Naive B cell (primary cell): ENCODE results near the gene PCED1A. TPM values are rescaled to one million over a fixed set of nuclear protein-coding genes. Genes with fewer than 3 reads are reported as not detected.

ENCODE experiments used
- ATAC-seq, 2 donors: fragments of 150-1000 bp; cut with Tn5 transposase; 2 replicates each; pipeline ENCODE4 v1.10.0; 2021; ENCODE audit warnings: low read depth in 2 of 2, mild to moderate bottlenecking in 2 of 2, moderate library complexity in 2 of 2
- DNase-seq: peaks from one replicate; pipeline ENCODE4 v3.0.0; 2022
- H3K27ac Mint-ChIP-seq, 6 donors: one replicate each; pipeline ENCODE4 v1.8.0; 2020 to 2022; ENCODE audit warnings: mild to moderate bottlenecking in 6 of 6, mixed read lengths in 6 of 6, moderate library complexity in 5 of 6, inconsistent platforms in 2 of 6
- H3K27me3 Mint-ChIP-seq, 3 donors: one replicate each; pipeline ENCODE4 v1.8.0; 2021 to 2022; ENCODE audit warnings: mixed read lengths in 3 of 3, mild to moderate bottlenecking in 1 of 3
- H3K36me3 Mint-ChIP-seq, 2 donors: one replicate each; pipeline ENCODE4 v1.8.0; 2020 to 2022; ENCODE audit warnings: mixed read lengths in 2 of 2, inconsistent platforms in 1 of 2, mild to moderate bottlenecking in 1 of 2
- H3K4me1 Mint-ChIP-seq, 3 donors: one replicate each; pipeline ENCODE4 v1.8.0; 2020 to 2022; ENCODE audit warnings: mixed read lengths in 3 of 3, inconsistent platforms in 1 of 3, mild to moderate bottlenecking in 1 of 3, moderate library complexity in 1 of 3
- H3K4me3 Mint-ChIP-seq, 8 donors: one replicate each; pipeline ENCODE4 v1.8.0; 2020 to 2022; ENCODE audit warnings: mild to moderate bottlenecking in 8 of 8, mixed read lengths in 8 of 8, moderate library complexity in 8 of 8, inconsistent platforms in 2 of 8
- H3K9me3 Mint-ChIP-seq, 7 donors: one replicate each; pipeline ENCODE4 v1.8.0; 2020 to 2022; ENCODE audit warnings: mixed read lengths in 7 of 7, mild to moderate bottlenecking in 5 of 7, inconsistent platforms in 2 of 7, moderate library complexity in 1 of 7
- polyA plus RNA-seq, 6 donors: library from polyadenylated mRNA; unstranded; fragments of 300-500 nt; fragmentation: Illumina TruSeq; gene quantifications; one replicate each; pipeline ENCODE4 v1.2.3, GENCODE V29; 2021; ENCODE audit warnings: low read depth in 6 of 6

PCED1A gene
- polyA plus RNA-seq, 6 donors from 2014 or later = 16.6 to 38.4 (median 22.5) TPM

DNA sequence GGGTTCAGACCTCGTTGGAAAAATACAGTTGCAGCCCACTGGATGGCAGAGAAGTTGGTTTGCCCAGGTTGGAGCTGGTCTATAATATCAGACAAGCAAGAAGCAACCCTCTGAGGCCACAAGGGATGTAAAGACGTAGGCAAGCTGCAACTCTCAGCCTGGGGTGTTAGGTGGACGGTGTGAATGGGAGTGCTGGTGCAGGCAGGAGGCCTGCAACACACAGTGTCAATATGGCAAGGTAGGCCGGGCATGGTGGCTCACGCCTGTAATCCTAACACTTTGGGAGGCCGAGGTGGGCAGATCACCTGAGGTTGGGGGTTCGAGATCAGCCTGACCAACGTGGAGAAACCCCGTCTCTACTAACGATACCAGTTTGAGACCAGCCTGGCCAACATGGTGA lies 10.6 kb upstream of the PCED1A start:
- Mint-ChIP-seq H3K27me3 (no peaks in the 10 kb centered on the region), H3K9me3 (no peaks in the 10 kb centered on the region), H3K36me3 (no peaks in the 10 kb centered on the region), H3K4me3 (no peak overlapping the region), H3K4me1 (peaks cover 16 to 20% (median 17%) of the 10 kb centered on the region in 3 donors), H3K27ac (peak overlapping the region in 2 of 6 donors; percentile 33 to 67)
- DNase-seq = no peak
- ATAC-seq = no peak

DNA sequence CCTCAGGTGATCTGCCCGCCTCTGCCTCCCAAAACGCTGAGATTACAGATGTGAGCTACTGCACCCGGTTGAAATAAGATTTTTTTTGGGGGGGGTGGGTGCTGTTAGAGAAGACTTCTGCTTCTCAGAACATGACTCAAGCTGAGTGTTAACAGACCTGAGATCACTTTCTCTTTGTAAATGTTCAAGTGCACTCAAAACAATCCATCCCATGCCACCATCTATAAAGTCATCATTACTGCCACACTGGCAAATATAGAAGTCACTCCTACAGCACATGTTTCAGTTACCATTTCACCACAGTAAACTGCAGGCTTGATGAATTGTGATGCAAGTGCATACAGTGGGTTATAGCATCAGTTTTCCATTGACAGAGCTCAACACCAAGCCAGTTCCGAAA lies 9.1 kb upstream of the PCED1A start:
- H3K27ac Mint-ChIP-seq = no peak overlapping the region
- no peak for DNase-seq

DNA sequence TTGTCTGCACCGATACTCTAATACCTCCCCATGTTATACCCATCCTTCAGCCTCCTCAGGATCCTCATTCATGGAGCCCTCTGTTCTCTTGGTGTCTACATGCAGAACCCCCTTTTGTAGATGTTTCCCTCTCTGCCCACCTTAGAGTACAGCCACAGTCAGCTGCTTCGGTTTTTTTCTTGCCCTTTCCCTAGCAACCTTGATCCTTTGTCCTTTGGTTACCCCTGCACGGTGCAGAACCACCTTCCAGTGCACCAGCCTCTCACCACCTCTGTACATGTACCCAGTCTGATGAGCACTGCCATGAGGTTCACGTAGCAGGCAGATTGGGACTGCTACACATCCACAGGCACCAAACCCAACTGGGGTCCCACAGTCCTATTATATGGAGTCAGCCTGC lies 7.3 kb upstream of the PCED1A start:
- H3K27me3 Mint-ChIP-seq = no peaks in the 10 kb centered on the region
- no peaks in the 10 kb centered on the region for H3K36me3 Mint-ChIP-seq
- H3K4me3 Mint-ChIP-seq = no peak overlapping the region
- peaks cover 22 to 29% (median 26%) of the 10 kb centered on the region in 3 donors for H3K4me1 Mint-ChIP-seq
- no peaks in the 10 kb centered on the region for H3K9me3 Mint-ChIP-seq
- DNase-seq = no peak
- H3K27ac Mint-ChIP-seq = peak overlapping the region in 1 of 6 donors; percentile 20
- ATAC-seq = no peak

More for the DNA sequence above, 9.1 kb upstream of the PCED1A start:
- Mint-ChIP-seq H3K4me3 (no peak overlapping the region), H3K9me3 (no peaks in the 10 kb centered on the region), H3K27me3 (no peaks in the 10 kb centered on the region), H3K4me1 (peaks cover 23 to 27% (median 25%) of the 10 kb centered on the region in 3 donors), H3K36me3 (no peaks in the 10 kb centered on the region)
- no peak for ATAC-seq

DNA sequence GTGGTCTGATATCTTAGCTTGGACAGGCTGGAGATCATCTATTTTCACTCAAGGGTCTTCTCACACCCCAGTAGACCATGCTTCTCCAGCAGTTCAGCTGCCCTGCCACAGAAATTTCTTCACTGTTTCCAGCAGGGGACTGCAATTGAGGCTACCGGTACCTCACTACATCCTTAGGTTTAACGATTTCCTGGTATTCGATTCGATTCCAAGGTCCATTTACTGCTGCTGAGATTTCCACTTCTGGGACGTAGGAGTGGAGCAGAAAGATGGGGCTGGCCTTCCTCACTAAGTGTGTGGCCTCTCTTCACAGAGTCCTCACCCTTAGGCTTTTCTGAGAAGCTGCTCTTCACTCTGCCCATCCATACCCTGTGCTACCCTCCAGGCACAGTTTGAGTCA lies 6.2 kb upstream of the PCED1A start:
- Mint-ChIP-seq H3K4me1 (peaks cover 18 to 25% (median 20%) of the 10 kb centered on the region in 3 donors), H3K4me3 (no peak overlapping the region), H3K27me3 (no peaks in the 10 kb centered on the region), H3K9me3 (no peaks in the 10 kb centered on the region), H3K27ac (peak overlapping the region in 1 of 6 donors; percentile 7), H3K36me3 (no peaks in the 10 kb centered on the region)
- DNase-seq (no peak), ATAC-seq (no peak)

DNA sequence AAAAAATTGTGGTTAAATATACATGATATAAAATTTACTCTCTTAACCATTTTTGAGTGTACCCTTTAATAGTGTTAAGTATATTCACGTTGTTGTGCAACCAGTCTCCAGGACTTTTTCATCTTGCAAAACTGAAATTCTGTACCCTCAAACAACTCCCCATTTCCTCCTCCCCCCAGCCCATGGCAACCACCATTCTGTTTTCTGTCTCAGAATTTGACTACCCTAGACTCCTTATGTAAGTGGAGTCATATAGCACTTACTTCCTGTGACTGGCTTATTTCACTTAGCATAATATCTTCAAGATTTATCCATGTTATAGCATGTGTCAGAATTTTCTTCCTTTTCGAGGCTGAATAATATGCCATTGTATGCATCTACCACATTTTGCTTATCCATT lies 5.2 kb upstream of the PCED1A start:
- Mint-ChIP-seq H3K4me1 (peaks cover 19 to 24% (median 22%) of the 10 kb centered on the region in 3 donors), H3K9me3 (no peaks in the 10 kb centered on the region), H3K27me3 (no peaks in the 10 kb centered on the region), H3K4me3 (no peak overlapping the region), H3K27ac (no peak overlapping the region), H3K36me3 (no peaks in the 10 kb centered on the region)
- ATAC-seq = no peak
- no peak for DNase-seq

DNA sequence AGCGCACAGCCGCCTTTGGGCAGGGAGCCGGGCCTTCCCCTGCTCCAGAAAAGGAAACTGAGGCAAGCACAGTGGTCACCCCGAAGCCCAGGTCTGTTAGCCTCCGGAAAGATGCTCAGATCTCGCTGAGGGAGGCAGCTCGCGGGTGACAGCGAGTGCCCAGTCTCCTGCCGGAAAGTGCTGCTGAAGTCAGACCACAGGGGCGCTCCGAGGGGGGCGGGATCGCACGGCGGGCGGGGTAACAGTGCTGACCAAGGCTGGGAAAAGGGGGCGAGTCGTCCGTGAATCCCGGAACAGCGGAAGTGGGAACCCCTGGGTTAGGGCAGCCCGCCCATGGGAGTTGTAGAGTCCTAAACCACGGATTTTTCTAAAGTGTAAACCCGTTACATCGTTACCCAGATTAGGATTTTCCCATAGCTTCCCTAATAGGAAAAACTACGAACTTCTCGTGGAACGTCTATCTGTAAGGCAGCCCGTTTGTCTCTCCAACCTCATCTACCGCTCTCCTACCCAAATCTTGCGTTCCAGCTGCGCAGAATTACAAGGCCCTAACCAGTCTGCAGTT lies 594 bp upstream of the PCED1A start:
- H3K36me3 Mint-ChIP-seq = peaks cover 0 to 8% of the 10 kb centered on the region in 2 donors
- peak overlapping the region; percentile 82 to 96 (median 88) for H3K27ac Mint-ChIP-seq
- peaks cover 36 to 48% (median 38%) of the 10 kb centered on the region in 3 donors for H3K4me1 Mint-ChIP-seq
- ATAC-seq (peak; percentile 6 to 14), DNase-seq (no peak)
- H3K9me3 Mint-ChIP-seq = no peaks in the 10 kb centered on the region
- no peaks in the 10 kb centered on the region for H3K27me3 Mint-ChIP-seq
- peak overlapping the region; percentile 79 to 94 (median 88) for H3K4me3 Mint-ChIP-seq

DNA sequence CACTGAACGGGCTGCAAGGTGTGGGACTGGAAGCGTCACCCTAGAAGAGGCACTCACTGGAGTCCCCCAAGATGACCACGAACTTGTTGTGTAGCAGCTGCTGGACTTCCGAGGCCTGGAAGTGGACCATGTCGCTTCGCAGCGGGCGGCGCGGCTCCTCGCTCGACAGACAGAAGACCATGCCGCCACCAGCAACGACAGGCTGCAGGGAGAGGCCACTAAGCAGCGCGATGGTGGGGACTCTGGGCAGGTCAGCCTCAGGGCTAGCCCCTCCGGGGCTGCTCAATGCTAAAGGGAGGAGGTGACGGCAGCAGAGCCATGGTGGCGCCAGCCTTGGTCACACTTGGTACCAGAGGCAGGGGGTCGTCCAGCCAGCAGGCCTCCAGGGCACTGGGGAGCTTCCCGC lies 720 bp downstream of the PCED1A start:
- no peak for DNase-seq
- ATAC-seq = no peak
- Mint-ChIP-seq H3K4me1 (peaks cover 33 to 42% (median 36%) of the 10 kb centered on the region in 3 donors), H3K9me3 (no peaks in the 10 kb centered on the region), H3K36me3 (peaks cover 4 to 8% of the 10 kb centered on the region in 2 donors), H3K27ac (peak overlapping the region in 4 of 6 donors; percentile 83 to 96 (median 90)), H3K27me3 (no peaks in the 10 kb centered on the region), H3K4me3 (peak overlapping the region; percentile 66 to 89 (median 84))

DNA sequence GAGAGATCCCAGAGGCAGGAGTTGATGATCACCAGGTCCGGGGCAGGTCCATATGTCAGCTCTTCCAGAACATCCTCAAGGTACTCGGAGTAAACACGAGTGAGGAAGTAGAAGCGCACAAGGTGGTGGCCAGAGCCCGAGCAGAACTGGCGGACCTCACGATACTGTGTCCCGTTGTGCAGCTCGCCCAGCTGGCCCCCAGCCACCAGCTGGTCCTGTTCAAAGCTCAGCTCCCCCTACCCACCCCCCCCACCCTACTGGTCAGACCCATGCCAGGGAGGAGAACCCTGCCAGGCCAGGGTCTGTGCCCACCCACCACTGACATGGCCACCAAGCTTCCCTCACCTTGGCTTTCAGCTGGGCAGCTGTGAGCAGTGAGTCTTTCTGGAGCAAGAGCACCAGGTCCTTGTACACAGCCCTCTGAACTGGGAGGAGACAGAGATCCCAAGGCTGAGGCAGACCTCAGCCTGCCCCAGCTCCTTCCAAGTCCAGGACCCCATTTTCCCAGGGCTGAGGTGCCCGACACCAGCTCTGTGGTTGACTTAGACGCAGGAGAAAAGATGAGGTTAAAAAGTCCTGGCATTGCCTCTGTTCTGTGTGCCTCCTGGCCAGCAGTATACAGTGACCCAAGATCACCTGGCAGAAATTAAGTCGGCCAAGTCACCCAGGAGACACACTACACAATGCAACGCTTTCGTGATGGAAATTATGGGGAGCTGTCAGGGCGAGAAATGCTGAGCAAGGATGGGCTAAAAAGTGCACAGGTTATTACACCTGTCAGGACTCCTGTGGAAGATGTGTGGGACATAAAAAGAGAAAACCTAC lies 1.4 kb downstream of the PCED1A start:
- H3K36me3 Mint-ChIP-seq = peaks cover 4 to 8% of the 10 kb centered on the region in 2 donors
- no peaks in the 10 kb centered on the region for H3K9me3 Mint-ChIP-seq
- H3K4me3 Mint-ChIP-seq = peak overlapping the region; percentile 66 to 89 (median 84)
- ATAC-seq (no peak), DNase-seq (no peak)
- no peaks in the 10 kb centered on the region for H3K27me3 Mint-ChIP-seq
- peak overlapping the region; percentile 50 to 96 (median 84) for H3K27ac Mint-ChIP-seq
- H3K4me1 Mint-ChIP-seq = peaks cover 28 to 36% (median 33%) of the 10 kb centered on the region in 3 donors

DNA sequence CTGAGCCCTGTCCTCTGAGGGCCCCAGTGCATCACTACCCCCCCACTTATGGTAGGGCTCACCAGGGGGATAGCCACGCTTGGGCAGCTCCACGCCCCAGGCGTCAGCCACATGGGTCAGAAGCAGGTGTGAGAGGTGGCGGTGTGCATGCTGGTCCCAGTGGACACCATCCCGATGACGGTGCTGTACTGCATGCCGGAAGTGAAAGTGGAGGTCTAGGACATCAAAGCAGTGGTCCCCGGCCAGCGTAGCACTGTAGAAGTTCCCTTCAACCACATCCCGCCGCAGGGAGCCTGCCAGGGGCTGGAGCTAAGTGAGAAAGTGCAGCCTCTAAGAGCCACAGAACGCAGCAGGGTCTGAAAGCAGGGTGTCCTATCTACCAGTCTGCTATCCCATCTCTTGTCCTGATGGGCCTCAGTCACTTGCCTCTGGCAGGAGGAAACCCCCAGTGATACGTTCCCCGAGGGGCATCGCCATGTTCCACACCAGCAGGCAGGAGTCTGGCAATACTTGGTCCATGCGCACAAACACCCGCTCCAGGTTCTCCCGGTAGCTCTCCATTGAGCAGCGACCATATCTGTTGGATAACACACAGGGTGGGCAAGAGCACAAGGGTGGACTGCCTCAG lies 2.2 kb downstream of the PCED1A start:
- H3K9me3 Mint-ChIP-seq = no peaks in the 10 kb centered on the region
- H3K27me3 Mint-ChIP-seq = no peaks in the 10 kb centered on the region
- H3K27ac Mint-ChIP-seq = peak overlapping the region in 3 of 6 donors; percentile 41 to 88 (median 64)
- ATAC-seq = no peak
- no peak for DNase-seq
- H3K4me1 Mint-ChIP-seq = peaks cover 28 to 33% (median 30%) of the 10 kb centered on the region in 3 donors
- H3K36me3 Mint-ChIP-seq = peaks cover 4 to 8% of the 10 kb centered on the region in 2 donors
- peak overlapping the region in 7 of 8 donors; percentile 34 to 86 (median 63) for H3K4me3 Mint-ChIP-seq

DNA sequence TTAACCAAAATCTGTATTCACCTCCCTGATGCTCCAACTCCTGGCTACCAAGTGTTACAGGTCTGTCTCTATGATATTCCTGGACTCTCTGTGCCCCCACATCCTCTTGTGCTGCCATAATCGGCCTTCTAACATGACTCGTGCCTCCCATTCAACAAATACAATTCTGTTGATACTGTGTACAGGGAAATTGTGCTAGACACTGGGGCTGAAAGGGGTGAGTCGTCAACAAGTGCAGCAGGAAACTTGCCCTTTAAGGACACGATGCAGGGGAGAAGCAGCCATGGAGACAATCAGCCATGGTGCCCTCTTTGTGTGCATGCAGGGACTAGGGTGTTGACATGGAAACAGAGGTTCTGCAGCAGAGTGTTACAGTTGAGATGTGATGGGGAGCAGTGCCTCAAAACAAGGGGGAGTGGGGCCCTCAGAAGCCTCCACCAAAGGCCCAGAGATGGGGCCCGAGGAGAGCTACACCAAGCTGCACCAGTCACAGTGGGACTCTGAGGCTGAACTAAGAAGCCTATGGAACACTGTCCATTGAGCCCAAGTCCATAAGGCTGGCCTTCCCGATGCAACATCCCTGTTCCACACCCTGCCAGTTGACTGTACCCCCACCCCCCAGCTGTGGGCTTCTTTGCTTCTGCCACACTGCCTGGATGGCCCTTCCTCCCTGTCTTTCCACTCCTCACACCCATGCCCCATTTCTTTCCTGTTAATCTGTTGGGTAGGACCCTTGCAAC lies 3.1 kb downstream of the PCED1A start:
- DNase-seq = no peak
- peak overlapping the region in 1 of 6 donors; percentile 41 for H3K27ac Mint-ChIP-seq
- H3K4me1 Mint-ChIP-seq = peaks cover 28 to 33% (median 30%) of the 10 kb centered on the region in 3 donors
- no peaks in the 10 kb centered on the region for H3K27me3 Mint-ChIP-seq
- peak overlapping the region in 3 of 8 donors; percentile 41 to 72 (median 59) for H3K4me3 Mint-ChIP-seq
- no peak for ATAC-seq
- peaks cover 4 to 8% of the 10 kb centered on the region in 2 donors for H3K36me3 Mint-ChIP-seq
- H3K9me3 Mint-ChIP-seq = no peaks in the 10 kb centered on the region

DNA sequence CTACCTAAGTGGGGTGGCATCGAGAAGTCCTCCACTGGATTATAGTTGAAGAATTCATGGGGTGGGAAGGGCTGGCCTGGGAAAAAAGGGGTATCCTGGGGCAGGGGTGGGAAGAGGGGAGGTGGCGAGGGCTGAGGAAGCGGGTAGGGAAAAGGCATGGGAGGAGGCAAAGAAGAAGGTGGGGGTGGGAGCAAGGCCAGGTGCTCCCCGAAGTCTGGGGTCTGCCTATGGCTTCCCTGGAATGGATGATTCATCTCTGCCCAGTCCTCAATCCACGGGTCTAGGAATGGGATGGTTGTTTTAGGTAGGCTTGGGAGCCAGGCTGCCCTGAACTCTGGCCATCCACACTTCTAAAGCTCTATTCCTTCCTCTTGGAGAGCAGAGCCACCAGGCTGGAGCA lies 4.4 kb downstream of the PCED1A start:
- peaks cover 23 to 24% (median 23%) of the 10 kb centered on the region in 3 donors for H3K4me1 Mint-ChIP-seq
- ATAC-seq (no peak), DNase-seq (no peak)
- peak overlapping the region in 2 of 6 donors; percentile 8 to 16 for H3K27ac Mint-ChIP-seq
- H3K4me3 Mint-ChIP-seq = no peak overlapping the region
- H3K27me3 Mint-ChIP-seq = no peaks in the 10 kb centered on the region
- peaks cover 4 to 8% of the 10 kb centered on the region in 2 donors for H3K36me3 Mint-ChIP-seq
- no peaks in the 10 kb centered on the region for H3K9me3 Mint-ChIP-seq

DNA sequence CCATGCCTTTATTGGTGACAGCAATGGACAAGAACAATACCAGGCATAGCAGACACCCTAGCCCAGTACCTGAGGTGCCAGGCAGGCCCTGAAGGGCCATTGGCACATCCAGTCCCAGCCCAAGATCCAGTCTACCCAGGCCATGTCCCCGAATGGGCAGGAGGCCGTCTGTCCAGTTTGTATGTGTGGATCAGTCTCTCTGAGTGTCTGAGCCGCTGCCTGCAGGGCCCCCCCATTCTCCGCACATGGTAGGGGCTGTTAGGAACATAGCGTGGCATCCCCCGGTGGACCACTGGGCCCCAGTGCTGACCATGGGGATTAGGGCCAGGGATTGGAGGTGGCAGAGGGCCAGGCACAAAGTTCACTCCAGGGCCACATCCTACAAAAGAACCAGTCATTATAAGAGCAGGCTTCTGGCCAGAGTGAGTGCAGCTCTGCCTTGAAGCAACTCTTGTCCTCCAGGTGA lies 5.1 kb downstream of the PCED1A start:
- Mint-ChIP-seq H3K4me1 (peaks cover 22 to 24% (median 23%) of the 10 kb centered on the region in 3 donors), H3K36me3 (peaks cover 4 to 8% of the 10 kb centered on the region in 2 donors), H3K27me3 (no peaks in the 10 kb centered on the region), H3K4me3 (peak overlapping the region in 1 of 8 donors; percentile 43), H3K27ac (peak overlapping the region in 1 of 6 donors; percentile 68), H3K9me3 (no peaks in the 10 kb centered on the region)
- ATAC-seq (no peak), DNase-seq (no peak)
